Measurements from ENCODE around the gene OTOS. TPM values are rescaled to one million over a fixed set of nuclear protein-coding genes. Genes with fewer than 3 reads are reported as not detected.

Gene OTOS
- total and polyA plus RNA-seq, 2 of the 13 experiments (the other 11 are each of a cell fraction or from before 2014, with no cell fraction given), result not detected

DNA sequence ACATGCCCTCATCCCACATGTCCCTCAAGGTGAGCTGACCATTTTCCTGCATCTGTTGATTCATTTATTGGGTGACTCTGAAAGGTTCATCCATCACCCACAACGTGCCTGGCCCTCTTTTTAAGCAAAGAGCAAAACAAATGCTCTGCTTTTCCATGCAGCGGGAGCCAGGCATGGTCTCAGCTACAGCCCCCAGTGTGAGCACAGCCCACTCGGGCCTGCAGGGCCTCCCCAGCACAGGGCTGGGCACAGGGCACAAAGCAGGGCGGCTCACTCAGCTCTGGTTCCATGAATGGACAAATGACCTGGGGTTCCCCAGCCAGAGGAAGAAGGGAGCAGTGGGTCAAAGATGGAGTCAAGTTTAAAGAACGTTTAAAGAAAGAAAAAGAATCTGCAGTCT is 24.1 kb upstream of the OTOS start:
- 0% methylated on average over 5 of the region's 5 CpGs for whole genome bisulfite sequencing (ENCODE audit: low lambda C conversion rate)
- intact Hi-C loops (cut with micrococcal nuclease; ENCODE audit: unreplicated experiment) (no loop called here), in situ Hi-C loops (cut with HindIII; ENCODE audit: extremely low pct_ligation_motif_present, low pct_unique_long_range_greater_than_20kb) (no loop called here)
- Histone ChIP-seq H3K27ac (ENCODE audit: extremely low read length, insufficient read depth, low read length) (no peak overlapping the region), H3K4me1 (ENCODE audit: insufficient read depth, low read length) (no peaks in the 10 kb centered on the region), H3K4me3 (replicated peaks in 1 of 3; ENCODE audit: insufficient read depth in 1 of 3, low read depth in 2 of 3, low read length in 3 of 3) (no peak overlapping the region), H4K20me1 (ENCODE audit: insufficient read depth, low read length) (no peaks in the 10 kb centered on the region), H3K9ac (ENCODE audit: insufficient read depth, low read depth, low read length) (no peak overlapping the region), H3K79me2 (ENCODE audit: insufficient read depth, low read length) (no peaks in the 10 kb centered on the region), H3K4me2 (ENCODE audit: low read depth, low read length) (no peak overlapping the region), H3K27me3 (ENCODE audit: control insufficient read depth in 1 of 2, insufficient read depth in 2 of 2, low read length in 2 of 2) (peaks cover 3 to 60% of the 10 kb centered on the region in 2 experiments; a peak in 4 of 5 replicates), H3K9me3 (ENCODE audit: low read length) (no peaks in the 10 kb centered on the region), H3K36me3 (replicated peaks in 1 of 2; ENCODE audit: control insufficient read depth in 1 of 2, insufficient read depth in 2 of 2, low read length in 2 of 2) (no peaks in the 10 kb centered on the region), H2AFZ (ENCODE audit: low read length) (no peak overlapping the region)
- FAIRE-seq (no peak), DNase-seq (ENCODE audit: low spot score) (no peak), ATAC-seq (no peak)
- ChIA-PET POLR2A (no interaction called here), CTCF (ENCODE audit: low intra/inter-chr PET ratio, low total read pairs) (no interaction called here)
- no TSS peak for BruUV-seq (replicated peaks)
- TF ChIP-seq CEBPB (IDR thresholded peaks at IDR 0.05; ENCODE audit: borderline replicate concordance, low read depth, low read length) (no peak), CBFB (CRISPR knock-in tag; IDR thresholded peaks at IDR 0.05) (no peak), ZHX2 (IDR thresholded peaks at IDR 0.05; ENCODE audit: low read depth) (no peak), ZHX2 (CRISPR knock-in tag; IDR thresholded peaks at IDR 0.05; ENCODE audit: borderline replicate concordance) (no peak), NFKB2 (CRISPR knock-in tag; IDR thresholded peaks at IDR 0.05; ENCODE audit: borderline replicate concordance) (no peak), FOSL2 (CRISPR knock-in tag; IDR thresholded peaks at IDR 0.05) (no peak), ZNF337 (CRISPR knock-in tag; IDR thresholded peaks at IDR 0.05; ENCODE audit: borderline replicate concordance, low read depth) (no peak), HOXA5 (CRISPR knock-in tag; IDR thresholded peaks at IDR 0.05) (no peak)
- TF ChIP-seq, protein P1, sequence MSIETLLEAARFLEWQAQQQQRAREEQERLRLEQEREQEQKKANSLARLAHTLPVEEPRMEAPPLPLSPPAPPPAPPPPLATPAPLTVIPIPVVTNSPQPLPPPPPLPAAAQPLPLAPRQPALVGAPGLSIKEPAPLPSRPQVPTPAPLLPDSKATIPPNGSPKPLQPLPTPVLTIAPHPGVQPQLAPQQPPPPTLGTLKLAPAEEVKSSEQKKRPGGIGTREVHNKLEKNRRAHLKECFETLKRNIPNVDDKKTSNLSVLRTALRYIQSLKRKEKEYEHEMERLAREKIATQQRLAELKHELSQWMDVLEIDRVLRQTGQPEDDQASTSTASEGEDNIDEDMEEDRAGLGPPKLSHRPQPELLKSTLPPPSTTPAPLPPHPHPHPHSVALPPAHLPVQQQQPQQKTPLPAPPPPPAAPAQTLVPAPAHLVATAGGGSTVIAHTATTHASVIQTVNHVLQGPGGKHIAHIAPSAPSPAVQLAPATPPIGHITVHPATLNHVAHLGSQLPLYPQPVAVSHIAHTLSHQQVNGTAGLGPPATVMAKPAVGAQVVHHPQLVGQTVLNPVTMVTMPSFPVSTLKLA (IDR thresholded peaks at IDR 0.05), result no peak
- TF ChIP-seq, protein P2, sequence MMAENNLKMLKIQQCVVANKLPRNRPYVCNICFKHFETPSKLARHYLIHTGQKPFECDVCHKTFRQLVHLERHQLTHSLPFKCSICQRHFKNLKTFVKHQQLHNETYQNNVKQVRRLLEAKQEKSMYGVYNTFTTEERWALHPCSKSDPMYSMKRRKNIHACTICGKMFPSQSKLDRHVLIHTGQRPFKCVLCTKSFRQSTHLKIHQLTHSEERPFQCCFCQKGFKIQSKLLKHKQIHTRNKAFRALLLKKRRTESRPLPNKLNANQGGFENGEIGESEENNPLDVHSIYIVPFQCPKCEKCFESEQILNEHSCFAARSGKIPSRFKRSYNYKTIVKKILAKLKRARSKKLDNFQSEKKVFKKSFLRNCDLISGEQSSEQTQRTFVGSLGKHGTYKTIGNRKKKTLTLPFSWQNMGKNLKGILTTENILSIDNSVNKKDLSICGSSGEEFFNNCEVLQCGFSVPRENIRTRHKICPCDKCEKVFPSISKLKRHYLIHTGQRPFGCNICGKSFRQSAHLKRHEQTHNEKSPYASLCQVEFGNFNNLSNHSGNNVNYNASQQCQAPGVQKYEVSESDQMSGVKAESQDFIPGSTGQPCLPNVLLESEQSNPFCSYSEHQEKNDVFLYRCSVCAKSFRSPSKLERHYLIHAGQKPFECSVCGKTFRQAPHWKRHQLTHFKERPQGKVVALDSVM (CRISPR knock-in tag; IDR thresholded peaks at IDR 0.05), result no peak
